Measurements from ENCODE around the gene DNMT3A.

Gene DNMT3A

DNA sequence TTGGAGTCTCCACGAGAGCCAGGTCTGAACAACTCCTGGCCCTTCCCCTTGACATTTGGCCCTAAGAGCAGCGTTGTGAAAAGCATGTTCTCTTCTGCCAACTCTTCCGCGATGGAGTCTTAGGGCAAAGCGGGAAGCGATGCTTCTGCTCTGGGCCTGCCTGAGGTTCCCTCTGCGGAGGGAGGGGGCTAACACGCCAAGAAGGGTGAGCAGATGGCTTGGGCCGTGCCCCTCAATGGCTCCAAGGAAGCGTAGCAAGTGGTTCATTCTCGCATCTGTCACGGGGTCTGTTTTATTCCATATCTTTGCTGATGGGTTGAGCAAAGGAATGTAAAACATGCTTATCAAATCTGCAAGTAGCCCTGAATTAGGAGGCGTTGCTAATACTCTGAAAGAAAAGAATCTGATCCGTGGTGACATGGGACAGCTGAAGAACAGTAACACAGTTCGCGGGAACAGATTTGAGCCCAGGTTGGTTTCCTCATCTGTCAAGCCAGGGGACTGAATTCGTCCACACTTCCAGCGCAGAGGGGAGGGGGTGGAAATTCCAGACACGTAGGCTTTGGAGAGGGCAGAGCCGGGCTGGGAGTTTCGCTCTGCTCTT is 38.0 kb downstream of the DNMT3A start:
- DNase-seq = no peak

DNA sequence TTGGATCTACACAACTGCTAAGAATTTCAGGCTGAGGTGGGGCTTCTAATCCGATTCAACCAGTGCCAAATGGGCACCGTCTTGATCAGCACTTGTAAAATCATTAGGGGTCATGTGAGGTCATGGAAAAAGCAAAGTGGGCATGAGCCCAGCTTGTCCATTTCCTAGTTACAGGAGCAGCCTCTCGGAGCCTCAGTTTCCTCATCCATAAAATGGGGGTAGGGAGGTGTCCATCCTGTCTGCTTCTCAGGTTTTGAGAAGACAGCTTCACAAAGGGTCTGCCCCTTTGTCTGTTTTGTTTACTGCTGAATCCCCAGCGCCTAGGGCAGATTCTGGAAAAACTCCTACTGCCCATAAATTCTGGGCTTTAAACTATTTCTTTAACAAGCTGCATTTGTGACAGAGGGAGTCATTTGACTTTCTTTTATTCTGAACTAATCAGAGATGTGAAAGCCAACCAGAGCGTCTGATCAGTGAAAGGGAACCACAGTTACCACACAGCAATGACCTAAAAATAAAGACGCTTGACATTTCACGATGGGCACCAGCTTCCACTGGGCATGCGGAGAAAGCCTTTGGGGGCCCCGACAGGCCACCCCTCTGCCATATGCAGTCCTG is 38.9 kb downstream of the DNMT3A start:
- no peak for DNase-seq

DNA sequence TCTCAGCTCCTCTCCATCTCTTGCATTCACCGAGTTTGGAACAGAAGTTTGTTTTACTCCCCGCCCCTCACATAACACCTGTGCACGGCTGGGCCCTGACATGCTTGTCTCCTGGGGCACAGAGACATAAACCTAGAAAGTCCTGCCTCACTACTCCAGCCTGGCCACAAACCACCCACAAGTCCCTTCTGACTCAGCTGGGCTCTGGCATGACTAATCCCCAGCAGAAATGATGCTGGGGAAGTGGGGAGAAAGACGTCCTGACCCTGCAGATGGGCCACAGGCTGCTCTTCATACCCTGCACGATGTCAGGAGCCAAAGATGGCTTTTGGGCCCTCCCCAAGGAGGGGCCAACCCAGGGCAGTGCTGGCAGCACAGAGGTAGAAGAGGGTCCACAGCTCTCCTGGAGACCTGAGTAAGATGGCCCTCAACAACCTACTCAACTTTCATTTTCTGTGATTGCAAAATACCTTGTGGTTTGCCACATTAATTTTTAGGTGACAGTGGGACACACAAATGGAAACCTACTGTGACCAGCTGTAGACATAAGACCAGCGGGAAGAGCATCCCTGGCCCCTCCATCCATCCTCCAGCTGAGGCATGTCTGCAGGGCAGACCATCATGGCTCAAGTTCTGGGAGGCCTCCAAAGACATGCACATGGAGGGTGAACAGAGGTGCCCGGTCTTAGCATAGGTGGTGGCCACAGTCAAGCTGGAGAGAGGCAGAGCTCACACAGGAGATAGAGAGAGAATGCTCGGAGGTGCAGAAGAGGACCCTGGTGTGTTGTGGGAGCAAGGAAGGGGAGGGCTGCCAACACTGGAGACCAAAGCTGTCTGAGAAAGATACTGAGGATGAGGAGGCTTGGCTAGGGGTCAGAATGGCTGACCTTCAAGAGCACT is 40.0 kb downstream of the DNMT3A start:
- DNase-seq = peak; percentile 42

DNA sequence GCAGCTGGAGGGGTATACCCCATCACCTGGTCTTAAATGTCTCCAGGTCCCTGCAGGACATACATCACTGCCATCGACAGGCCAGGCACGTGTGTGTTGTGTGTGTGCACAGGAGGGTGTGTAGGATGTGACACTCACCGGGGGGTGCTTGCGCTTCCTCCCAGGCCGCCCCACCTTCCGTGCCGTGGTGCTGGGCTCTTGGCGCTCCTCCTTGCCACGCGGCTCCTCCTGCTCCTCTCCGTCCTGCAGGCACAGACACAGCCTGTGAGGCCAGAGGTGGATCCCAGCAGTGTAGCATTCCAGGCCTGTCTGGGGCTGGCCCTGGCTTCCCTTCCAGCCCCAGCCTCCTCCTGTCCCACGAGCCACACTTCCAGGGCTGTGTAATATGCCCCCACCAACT is 41.7 kb downstream of the DNMT3A start:
- DNase-seq = no peak

DNA sequence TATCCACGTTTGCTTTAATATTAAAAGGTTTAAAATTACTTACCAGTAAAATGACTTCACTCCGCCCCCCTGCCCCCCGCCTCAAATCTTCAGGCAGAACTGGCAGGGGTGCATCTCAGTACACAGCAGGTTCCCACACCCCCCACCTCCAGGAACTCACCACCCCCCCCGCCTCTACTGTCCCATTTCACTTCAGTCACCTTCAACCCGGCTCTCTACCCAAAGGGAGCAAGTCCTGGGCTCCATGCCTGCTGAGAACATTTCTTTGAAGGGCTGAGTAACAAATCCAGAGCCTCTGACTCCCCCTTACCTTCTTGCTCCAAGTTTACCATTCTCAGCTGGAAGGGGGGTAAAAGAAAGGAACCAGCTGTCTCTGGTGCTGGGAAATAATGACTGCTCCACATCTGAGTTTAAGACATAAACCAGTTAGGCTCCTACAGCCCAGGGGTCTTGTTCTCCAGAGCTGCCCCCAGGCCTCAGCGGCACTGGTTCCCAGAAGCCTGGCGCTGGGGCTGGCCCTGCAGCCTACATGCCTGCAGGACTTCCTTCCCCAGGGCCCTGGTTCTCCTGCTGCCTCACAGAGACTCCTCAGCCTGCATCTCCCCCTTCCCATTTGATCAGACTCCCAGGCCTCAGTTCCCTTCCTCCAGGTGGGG is 42.8 kb downstream of the DNMT3A start:
- no peak for DNase-seq

DNA sequence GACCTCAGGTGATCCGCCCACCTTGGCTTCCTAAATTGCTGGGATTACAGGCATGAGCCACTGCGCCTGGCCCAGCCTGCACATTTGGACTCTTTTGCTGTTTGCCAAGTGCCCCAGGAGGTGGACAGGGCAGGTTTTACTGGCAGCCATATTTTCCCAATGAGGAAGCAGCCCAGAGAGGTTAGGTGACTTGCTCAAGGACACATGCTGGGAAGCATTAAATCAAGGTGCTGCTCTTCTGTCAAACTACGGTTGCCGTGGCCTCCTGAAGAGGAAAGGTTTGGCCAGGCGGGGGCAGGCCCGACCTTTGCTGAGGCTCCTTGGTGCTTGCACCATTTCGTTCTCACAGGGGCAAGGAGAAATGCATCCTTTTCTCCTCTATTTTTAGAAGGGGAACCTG is 44.0 kb downstream of the DNMT3A start:
- no peak for DNase-seq

DNA sequence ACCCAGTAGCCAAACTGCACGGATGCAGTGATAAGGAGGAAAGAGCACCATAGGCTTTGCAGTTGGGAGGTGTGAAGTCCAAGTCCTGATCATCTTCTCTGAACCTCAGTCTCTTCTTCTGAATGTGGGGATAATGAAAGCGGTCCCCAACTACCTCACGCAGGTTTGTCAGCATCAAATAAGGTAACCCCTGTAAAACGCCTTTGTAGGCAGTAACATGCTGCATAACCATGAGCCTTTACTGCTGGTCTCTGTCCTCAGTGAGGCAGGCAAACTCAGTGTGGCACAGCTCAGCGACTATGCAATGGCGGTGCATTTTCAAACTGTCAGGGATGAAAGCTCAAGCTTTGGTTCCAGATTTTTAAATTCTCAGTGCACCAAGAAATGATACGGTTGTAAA is 46.1 kb downstream of the DNMT3A start:
- no peak for DNase-seq

DNA sequence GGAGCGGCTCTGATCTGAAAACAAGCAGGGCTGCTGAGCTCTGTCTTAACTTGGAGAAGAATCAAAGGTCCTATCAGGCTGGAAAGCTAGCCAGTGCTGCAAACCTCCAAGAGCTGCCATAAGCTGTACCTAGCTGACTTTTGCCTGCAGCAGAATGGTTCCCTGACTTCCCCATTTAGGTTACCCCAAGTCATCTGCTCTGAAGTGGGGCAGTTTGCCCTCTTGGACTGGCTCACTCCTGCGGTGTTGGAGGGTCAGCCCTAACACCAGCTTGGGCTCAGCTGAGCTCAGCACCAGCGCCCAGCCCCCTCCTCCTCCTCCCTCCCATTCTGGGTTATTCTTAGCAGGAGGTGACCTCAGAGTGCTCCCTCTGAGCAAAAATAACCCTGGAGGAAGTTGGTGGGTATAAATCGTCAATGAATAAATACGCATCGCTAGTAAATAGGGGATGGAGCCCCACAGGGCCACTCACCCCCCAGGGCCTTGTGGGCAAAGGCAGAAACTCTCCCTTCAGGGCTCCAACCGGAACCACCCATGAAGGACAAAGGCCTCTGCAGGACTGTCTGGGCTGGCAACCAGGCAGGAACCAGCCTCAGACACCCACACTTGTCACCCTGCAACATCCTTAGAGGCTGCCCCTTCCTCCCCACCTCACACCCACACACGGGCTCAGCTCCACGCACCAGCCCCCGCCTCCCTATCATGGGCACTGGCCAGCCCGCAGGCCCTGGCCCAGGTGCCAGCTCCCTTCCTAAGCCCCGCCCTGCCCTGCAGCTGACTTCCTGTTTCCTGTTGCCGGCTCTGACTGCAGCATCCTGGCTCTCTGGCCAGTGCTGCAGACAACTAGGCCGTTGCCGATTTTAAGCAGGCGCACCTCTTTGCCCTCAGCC is 46.9 kb downstream of the DNMT3A start:
- DNase-seq = peak; percentile 63

DNA sequence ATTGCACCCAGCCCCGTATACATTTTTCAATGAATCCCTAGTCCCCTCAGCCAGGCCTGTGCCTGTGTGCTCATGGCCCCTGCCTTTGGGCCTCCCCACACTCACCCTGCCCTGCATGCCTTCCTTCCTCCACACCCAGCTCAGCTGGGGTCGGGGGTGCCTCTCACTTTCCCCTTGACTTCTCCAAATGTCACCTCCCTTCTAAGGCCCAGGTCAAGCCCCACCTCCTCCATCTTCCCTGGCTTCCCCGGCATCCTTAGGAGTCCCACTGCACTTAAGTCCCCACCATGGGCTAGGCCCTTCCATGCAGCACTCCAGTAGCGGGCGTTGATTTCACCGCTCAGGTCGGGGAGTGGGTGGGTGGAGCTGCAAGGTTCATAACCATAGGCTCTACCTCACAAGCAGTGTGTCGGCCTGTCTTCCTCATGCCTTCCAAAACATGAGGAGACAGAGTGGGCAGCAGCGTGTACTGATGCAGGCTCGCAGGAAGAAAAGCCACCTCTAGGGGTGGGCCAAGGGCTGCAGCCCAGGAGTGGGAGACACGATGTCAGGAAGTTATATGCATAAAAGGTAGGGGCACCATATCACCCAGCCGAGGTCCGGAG is 47.7 kb downstream of the DNMT3A start:
- no peak for DNase-seq

DNA sequence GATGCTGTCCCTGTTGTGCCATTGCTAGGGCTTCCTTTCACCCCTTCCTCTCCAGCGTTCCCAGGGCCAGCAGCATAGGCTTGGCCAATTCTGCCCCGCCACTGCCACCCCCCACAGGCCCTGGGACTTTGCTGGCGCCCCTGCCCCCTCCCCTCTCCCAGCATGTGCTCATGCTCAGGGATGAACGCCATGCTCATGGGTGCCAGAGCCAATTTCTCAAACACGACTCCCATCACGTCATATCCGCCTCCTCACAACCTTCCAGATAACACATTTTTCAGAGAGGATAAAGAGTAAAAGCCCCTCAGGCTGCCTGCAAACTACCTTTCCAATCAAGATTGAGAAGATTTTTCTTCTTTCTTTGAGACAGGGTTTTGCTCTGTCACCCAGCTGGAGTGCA is 48.6 kb downstream of the DNMT3A start:
- no peak for DNase-seq

DNA sequence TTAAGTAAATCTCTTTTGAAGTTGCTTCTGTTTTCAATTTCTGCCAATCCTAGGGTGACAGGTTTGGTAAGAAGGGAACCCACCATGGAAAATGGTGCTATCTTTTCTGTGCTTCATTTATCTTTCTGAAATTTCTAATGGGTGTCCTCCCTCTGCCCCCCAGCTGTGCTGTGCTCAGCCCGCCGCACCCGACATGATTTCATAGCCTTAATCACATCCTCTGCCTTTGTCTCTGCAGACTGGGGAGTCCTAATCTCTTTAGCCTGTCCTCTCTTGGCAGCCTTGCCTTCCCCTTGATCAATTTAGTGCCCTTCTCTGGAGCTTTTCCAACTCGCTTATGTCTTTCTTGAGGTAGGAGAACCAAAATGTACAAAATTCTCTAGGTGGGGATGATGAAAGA is 49.3 kb downstream of the DNMT3A start:
- no peak for DNase-seq

DNA sequence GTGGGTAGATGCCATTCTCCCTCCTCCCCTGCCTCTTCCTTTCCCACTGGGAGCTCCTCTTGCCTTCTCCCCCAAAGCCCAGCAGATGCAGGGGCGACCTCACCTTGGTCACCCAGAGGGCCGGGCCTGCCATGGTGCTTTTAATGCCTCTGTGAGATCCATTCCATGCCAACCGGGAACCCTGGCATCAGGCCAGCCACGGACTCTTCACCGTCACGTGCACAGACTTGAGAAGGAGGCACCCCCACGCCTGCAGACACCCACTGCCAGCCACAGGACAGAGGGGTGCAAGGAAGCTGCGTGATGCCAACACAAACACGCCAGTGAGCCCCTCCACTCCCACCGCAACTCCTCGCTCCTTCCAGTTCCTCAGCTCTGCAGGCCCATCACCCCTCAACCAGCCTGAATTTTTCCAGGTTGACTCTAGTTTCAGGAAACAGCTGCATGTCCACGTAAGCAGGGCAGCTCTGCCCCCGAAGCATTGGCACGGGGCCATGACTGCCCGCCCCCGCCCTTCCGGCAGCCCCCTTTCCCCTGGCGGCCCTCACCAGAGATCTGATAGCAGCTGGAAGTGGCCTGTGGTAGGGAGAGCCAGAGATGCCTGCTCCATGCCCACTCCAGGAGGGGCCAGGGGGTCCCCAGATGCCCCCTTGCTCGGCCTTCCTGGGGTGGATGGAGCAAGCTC is 50.8 kb downstream of the DNMT3A start:
- DNase-seq = no peak

DNA sequence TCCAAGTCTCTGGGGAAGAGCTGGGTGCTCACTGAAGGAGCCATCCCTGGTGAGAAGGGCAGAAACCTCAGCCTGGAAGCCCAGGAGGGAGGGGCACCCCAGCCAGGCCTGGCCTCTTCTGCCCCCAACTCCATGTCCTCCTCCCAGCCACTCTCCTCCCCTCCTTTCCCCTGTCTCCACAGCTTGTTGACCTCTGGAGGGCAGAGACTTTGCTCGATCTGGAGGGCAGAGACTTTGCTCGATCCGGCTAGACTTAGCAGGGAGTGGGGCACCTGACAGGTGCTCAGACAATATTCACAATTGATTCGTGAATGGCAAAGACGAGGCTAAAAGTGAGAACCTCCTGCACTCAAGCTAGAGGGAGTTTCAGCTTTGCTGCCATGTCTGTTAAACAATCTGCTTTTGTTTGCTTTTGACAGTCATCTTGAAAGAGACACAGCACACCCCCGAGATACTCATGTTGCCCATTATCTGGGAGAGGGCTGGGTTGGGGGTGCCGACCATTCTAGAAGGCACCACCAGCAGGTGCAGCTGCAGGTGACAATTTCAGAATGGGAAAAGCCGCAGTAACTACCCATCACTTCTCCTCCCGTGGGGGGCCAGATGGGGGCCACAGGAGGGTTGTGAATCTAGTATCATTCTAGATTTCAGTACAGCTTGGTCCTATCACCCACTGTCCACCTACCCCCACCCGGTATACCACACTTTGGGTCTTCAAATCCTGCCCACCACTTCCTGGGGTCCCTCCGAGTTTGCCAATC is 54.8 kb downstream of the DNMT3A start:
- DNase-seq = no peak

DNA sequence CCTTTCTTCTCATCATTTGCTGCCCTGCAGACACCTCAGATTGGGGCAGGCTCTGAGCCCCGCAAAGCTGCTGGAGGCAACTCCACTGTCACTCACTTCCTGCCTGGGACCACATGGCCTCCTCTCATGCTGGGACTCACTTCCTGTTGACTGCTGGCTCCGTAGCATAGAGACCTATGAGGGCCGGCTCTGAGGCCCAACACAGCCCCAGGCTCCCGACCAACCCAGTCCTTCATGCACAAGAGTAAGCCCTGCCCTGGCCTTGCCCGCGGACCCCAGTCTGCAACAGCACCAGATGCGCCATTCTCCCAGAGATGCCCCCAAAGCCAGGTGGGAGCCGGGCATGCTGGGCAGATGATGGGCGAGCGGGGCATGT is 55.7 kb downstream of the DNMT3A start:
- peak; percentile 70 for DNase-seq

DNA sequence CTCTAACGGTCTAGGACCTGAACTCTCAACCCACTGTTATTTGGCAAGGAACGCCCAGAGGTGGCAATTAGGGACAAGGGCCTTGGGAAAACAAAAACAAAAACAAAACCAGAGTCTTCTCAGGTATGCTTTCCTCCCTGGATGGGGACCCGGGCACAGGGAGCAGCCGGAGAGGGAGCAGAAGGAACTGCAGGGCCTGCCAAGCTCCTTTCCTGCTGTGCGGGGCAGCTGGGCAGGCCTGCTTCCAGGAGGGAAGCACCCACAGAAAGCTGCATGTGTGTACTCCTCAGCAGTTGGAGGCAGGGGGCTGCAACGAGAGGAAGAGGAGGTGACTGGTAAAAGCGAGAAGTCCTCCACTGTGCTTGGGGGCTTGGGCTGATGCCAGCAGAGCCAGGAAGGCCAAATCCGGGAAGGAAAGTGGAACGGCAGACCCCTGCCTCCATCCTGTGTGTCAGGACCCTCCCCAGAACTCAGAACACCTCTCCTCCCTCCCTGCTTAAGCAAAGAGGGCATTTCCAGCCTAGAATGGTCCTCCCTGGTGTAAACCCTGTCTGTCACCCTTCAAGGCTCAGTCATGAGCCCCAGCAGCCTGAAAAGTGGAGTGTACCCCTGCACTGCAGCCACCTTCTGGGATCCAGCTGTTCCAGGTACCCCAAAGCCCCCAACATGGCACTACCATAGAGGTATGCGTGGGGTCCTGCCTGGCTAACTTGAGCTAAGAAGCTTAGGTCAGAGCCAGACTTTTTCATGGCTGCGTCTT is 56.3 kb downstream of the DNMT3A start:
- DNase-seq = no peak

DNA sequence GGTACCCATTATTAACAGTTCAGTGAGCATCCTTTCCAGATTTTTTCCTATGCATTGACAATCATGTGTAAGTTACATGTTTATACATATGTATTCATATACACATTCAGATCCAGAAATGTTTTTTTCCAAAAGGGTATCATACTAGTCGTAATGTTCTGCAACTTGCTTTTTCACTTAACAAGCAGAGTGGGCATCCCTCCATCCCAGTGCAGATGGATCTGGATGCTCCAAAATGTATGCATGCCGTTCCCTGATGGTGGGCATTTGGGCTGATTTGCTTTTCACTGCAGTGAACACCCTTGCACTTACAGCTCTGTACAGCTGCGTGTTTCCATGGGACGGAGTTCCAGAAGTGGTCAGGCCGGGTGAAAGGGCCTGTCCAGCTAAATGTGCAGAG is 57.0 kb downstream of the DNMT3A start:
- DNase-seq = no peak

DNA sequence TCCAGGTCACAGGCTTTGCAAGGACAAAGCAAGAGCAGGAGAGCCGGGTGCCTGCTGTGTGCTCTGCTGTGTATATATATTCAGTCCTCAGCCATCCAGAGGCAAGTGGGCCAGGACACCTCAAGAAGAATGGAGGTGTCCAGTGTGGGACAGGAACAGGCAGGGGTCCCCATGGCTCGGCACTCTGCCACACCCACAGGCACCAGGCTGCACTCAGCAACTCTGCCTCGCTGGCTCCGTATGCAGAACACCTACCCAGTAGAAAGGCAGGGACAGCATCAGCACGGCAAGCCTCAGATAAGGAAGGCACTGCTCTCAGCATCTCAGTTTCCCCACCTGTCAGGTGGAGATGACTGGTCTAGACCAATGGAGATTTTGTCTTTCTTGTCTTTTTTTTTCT is 57.8 kb downstream of the DNMT3A start:
- no peak for DNase-seq

DNA sequence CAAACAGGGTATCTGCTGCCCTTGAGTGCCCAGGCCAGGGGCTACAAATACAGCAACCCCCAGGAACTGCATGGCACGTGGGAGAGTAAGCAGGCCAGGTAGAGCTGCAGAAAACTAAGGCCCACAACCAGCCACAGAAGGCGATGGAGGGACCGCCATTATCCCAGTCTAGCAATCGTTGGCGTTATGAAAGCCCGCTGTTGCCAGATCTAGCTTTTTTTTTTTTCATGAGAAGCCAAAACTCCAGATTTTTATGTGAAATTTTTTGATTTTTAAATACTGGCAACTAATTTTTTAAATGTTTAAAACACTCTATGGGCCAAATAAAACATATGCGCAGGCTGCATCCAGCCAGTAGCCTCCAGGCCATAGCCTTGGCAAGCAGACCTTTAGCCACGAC is 59.8 kb downstream of the DNMT3A start:
- no peak for DNase-seq

DNA sequence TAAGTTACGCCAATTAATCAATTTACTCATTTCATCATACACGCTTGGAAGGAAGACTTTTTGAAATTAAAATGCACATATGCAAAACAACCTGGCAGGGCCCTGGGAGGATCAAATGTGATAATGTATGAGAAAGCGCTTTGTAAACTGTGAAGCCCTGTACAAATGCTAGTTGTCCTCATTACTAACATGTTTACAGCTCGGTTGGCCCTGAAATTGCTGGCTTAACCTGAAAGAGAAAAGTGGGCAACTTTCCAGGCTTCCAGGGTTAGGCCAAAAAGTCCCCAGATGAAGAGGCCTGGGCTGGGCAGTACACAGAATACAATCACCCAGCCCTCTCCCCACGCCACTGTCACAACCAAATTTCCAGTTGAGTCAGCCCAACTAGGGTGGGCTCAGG is 60.2 kb downstream of the DNMT3A start:
- no peak for DNase-seq

DNA sequence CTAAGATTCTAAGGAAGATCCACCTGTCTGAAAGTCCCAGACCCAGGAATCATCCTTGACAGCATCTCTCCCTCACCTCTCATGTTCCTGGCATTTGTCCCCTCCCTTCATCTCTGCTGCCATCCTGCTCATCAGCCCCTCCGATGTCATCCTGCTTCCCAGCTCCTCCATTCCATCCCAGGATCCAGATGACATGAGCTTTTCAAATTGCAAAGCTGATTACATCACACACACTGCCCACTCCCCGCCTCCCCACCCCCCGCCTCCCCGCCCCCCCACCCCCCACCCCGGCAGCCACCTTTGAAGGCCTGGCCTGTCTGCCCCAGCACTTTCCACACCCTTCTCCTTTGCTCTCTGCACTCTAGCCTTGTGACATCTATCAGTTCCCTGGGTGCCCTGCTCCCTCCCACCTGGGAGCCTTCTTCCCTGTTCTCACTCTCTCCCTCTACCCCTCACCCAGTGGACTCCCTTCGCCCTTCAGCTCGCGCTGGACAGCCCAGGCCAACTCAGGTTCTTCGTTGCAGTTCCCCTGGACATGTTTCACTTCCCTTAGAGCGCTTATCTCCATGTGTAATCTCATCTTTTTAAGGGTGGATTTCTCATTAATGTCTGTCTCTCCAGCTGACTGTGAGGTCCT is 61.6 kb downstream of the DNMT3A start:
- no peak for DNase-seq

Measured in GDM1 (cell line).